Measurements from ENCODE around the gene SLC12A6. TPM values are rescaled to one million over a fixed set of nuclear protein-coding genes. Genes with fewer than 3 reads are reported as not detected.

SLC12A6 gene
- total and polyA plus RNA-seq, 2 of the 13 experiments (the other 11 are each of a cell fraction or from before 2014, with no cell fraction given): 15.2 to 30.1 TPM

GRCh38 chr15:34367101-34368081 lies 29.8 kb upstream of the SLC12A6 start, which contains the start of gene LPCAT4 (continued):
- TF ChIP-seq THYN1 (CRISPR knock-in tag; IDR thresholded peaks at IDR 0.05; ENCODE audit: borderline replicate concordance, low read depth) (no peak), ZMYM3 (CRISPR knock-in tag; IDR thresholded peaks at IDR 0.05) (peak; percentile 75; the same call in 1 of the 2 replicates), ZNF382 (CRISPR knock-in tag; IDR thresholded peaks at IDR 0.05; ENCODE audit: borderline replicate concordance) (no peak), ZIK1 (CRISPR knock-in tag; IDR thresholded peaks at IDR 0.05; ENCODE audit: borderline replicate concordance, low read depth) (no peak), ZNF556 (CRISPR knock-in tag; IDR thresholded peaks at IDR 0.05; ENCODE audit: borderline replicate concordance) (peak; percentile 72; the same call in 1 of the 2 replicates), PRPF4 (IDR thresholded peaks at IDR 0.05; ENCODE audit: low read depth, low read length, poor library complexity, severe bottlenecking) (no peak), ZNF362 (CRISPR knock-in tag; IDR thresholded peaks at IDR 0.05; ENCODE audit: borderline replicate concordance) (no peak), POLR2A (IDR thresholded peaks at IDR 0.05; ENCODE audit: insufficient read depth in 1 of 2, low read depth in 2 of 2, low read length in 2 of 2) (peak; percentile 74 to 87), HOXA7 (CRISPR knock-in tag; IDR thresholded peaks at IDR 0.05) (no peak), NPAS2 (CRISPR knock-in tag; IDR thresholded peaks at IDR 0.05; ENCODE audit: borderline replicate concordance) (no peak), ZNF512B (CRISPR knock-in tag; IDR thresholded peaks at IDR 0.05; ENCODE audit: borderline replicate concordance) (peak; percentile 85; the same call in 1 of the 2 replicates), ZNF567 (CRISPR knock-in tag; IDR thresholded peaks at IDR 0.05; ENCODE audit: borderline replicate concordance) (peak; percentile 82; the same call in 1 of the 2 replicates), ZNF160 (CRISPR knock-in tag; IDR thresholded peaks at IDR 0.05) (0 out of 2 replicates have a peak, but pooled peaks have one; percentile 33)
- TF ChIP-seq, protein P1, sequence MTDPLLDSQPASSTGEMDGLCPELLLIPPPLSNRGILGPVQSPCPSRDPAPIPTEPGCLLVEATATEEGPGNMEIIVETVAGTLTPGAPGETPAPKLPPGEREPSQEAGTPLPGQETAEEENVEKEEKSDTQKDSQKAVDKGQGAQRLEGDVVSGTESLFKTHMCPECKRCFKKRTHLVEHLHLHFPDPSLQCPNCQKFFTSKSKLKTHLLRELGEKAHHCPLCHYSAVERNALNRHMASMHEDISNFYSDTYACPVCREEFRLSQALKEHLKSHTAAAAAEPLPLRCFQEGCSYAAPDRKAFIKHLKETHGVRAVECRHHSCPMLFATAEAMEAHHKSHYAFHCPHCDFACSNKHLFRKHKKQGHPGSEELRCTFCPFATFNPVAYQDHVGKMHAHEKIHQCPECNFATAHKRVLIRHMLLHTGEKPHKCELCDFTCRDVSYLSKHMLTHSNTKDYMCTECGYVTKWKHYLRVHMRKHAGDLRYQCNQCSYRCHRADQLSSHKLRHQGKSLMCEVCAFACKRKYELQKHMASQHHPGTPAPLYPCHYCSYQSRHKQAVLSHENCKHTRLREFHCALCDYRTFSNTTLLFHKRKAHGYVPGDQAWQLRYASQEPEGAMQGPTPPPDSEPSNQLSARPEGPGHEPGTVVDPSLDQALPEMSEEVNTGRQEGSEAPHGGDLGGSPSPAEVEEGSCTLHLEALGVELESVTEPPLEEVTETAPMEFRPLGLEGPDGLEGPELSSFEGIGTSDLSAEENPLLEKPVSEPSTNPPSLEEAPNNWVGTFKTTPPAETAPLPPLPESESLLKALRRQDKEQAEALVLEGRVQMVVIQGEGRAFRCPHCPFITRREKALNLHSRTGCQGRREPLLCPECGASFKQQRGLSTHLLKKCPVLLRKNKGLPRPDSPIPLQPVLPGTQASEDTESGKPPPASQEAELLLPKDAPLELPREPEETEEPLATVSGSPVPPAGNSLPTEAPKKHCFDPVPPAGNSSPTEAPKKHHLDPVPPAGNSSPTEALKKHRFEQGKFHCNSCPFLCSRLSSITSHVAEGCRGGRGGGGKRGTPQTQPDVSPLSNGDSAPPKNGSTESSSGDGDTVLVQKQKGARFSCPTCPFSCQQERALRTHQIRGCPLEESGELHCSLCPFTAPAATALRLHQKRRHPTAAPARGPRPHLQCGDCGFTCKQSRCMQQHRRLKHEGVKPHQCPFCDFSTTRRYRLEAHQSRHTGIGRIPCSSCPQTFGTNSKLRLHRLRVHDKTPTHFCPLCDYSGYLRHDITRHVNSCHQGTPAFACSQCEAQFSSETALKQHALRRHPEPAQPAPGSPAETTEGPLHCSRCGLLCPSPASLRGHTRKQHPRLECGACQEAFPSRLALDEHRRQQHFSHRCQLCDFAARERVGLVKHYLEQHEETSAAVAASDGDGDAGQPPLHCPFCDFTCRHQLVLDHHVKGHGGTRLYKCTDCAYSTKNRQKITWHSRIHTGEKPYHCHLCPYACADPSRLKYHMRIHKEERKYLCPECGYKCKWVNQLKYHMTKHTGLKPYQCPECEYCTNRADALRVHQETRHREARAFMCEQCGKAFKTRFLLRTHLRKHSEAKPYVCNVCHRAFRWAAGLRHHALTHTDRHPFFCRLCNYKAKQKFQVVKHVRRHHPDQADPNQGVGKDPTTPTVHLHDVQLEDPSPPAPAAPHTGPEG (CRISPR knock-in tag; IDR thresholded peaks at IDR 0.05): 0 out of 2 replicates have a peak, but pooled peaks have one; percentile 30
- TF ChIP-seq, protein P2, sequence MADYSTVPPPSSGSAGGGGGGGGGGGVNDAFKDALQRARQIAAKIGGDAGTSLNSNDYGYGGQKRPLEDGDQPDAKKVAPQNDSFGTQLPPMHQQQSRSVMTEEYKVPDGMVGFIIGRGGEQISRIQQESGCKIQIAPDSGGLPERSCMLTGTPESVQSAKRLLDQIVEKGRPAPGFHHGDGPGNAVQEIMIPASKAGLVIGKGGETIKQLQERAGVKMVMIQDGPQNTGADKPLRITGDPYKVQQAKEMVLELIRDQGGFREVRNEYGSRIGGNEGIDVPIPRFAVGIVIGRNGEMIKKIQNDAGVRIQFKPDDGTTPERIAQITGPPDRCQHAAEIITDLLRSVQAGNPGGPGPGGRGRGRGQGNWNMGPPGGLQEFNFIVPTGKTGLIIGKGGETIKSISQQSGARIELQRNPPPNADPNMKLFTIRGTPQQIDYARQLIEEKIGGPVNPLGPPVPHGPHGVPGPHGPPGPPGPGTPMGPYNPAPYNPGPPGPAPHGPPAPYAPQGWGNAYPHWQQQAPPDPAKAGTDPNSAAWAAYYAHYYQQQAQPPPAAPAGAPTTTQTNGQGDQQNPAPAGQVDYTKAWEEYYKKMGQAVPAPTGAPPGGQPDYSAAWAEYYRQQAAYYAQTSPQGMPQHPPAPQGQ (CRISPR knock-in tag; IDR thresholded peaks at IDR 0.05; ENCODE audit: borderline replicate concordance): no peak

Measured in HepG2 (cell line).